Urothelium cell line (cell line): ENCODE measurements around the gene CMC2.

Source experiments
- DNase-seq: peaks from one replicate; pipeline ENCODE4 v3.0.0; 2011; ENCODE audit warnings: low spot score, mixed read lengths
- FAIRE-seq: peaks from 2 replicates; lab custom pipeline; 2011; peaks lifted over from hg19 to GRCh38; lab: Jason Lieb, UNC

The CMC2 gene

GRCh38 chr16:80981103-80981502 lies 25.6 kb downstream of the CMC2 start:
- FAIRE-seq (no peak), DNase-seq (no peak)

- no peak for FAIRE-seq
- DNase-seq: no peak
Observed at GRCh38 chr16:80976946-80977345, 29.7 kb downstream of the CMC2 start.

GRCh38 chr16:80974649-80975376 lies 31.9 kb downstream of the CMC2 start:
- DNase-seq (no peak), FAIRE-seq (no peak)

GRCh38 chr16:80973991-80974390 lies 32.7 kb downstream of the CMC2 start:
- no peak for DNase-seq
- FAIRE-seq: no peak

- DNase-seq (no peak), FAIRE-seq (no peak)
Observed at GRCh38 chr16:80972611-80973010, 34.1 kb downstream of the CMC2 start.

GRCh38 chr16:80971819-80972218 lies 34.9 kb downstream of the CMC2 start:
- DNase-seq (no peak), FAIRE-seq (no peak)

- FAIRE-seq: no peak
- DNase-seq: no peak
Observed at GRCh38 chr16:80969114-80969484, 37.6 kb downstream of the CMC2 start.

GRCh38 chr16:80968386-80969113 lies 38.1 kb downstream of the CMC2 start:
- FAIRE-seq: no peak
- no peak for DNase-seq

GRCh38 chr16:80966617-80967016 lies 40.1 kb downstream of the CMC2 start:
- DNase-seq (no peak), FAIRE-seq (no peak)

- DNase-seq (no peak), FAIRE-seq (no peak)
Observed at GRCh38 chr16:80964351-80964750, 42.3 kb downstream of the CMC2 start.

GRCh38 chr16:80962879-80963278 lies 43.8 kb downstream of the CMC2 start:
- DNase-seq (no peak), FAIRE-seq (no peak)

GRCh38 chr16:80958284-80958683 lies 48.4 kb downstream of the CMC2 start:
- no peak for FAIRE-seq

GRCh38 chr16:80954985-80955384 lies 51.7 kb downstream of the CMC2 start:
- FAIRE-seq (no peak), DNase-seq (no peak)

More at GRCh38 chr16:80958284-80958683, 48.4 kb downstream of the CMC2 start:
- DNase-seq: no peak

- FAIRE-seq (no peak), DNase-seq (peak; percentile 31)
Observed at GRCh38 chr16:80948886-80949493, 57.7 kb downstream of the CMC2 start.

- DNase-seq: no peak
- FAIRE-seq: no peak
Observed at GRCh38 chr16:80947708-80948625, 58.7 kb downstream of the CMC2 start.

GRCh38 chr16:80947239-80947638 lies 59.4 kb downstream of the CMC2 start:
- FAIRE-seq: no peak

GRCh38 chr16:80946481-80946880 lies 60.2 kb downstream of the CMC2 start:
- DNase-seq (no peak), FAIRE-seq (no peak)

More at GRCh38 chr16:80947239-80947638, 59.4 kb downstream of the CMC2 start:
- DNase-seq: no peak

GRCh38 chr16:80940069-80940856 lies 66.4 kb downstream of the CMC2 start:
- no peak for DNase-seq
- FAIRE-seq: no peak

GRCh38 chr16:80938879-80939260 lies 67.8 kb downstream of the CMC2 start:
- FAIRE-seq: no peak
- no peak for DNase-seq
